RWPE2 (cell line): ENCODE results near the gene TRPV2.

Experiments
- ATAC-seq: fragments of 200-7000 bp; cut with Tn5 transposase; 3 replicates; pipeline ENCODE4 v1.9.1; 2021; ENCODE audit warnings: low read depth
- DNase-seq: peaks from one replicate; pipeline ENCODE4 v3.0.0-alpha.2; 2020; ENCODE audit warnings: low spot score
- H3K27ac ChIP-seq: fragments of 450-650 bp; 2 replicates; pipeline ENCODE4 v1.5.1; 2017; ENCODE audit warnings: mild to moderate bottlenecking; ENCODE audit not compliant: poor library complexity, severe bottlenecking
- H3K27me3 ChIP-seq: fragments of 250-450 bp; sonication (Bioruptor Pico); 2 replicates; pipeline ENCODE4 v1.5.1; 2021; ENCODE audit warnings: mild to moderate bottlenecking, moderate library complexity; ENCODE audit not compliant: insufficient read depth, poor library complexity, severe bottlenecking
- H3K36me3 ChIP-seq: fragments of 250-450 bp; sonication (Bioruptor Pico); 2 replicates; pipeline ENCODE4 v1.5.1; 2020; ENCODE audit warnings: low read depth, mild to moderate bottlenecking, moderate library complexity
- H3K4me1 ChIP-seq: fragments of 250-450 bp; sonication (Bioruptor Pico); 2 replicates; pipeline ENCODE4 v1.5.1; 2021; ENCODE audit warnings: mild to moderate bottlenecking, moderate library complexity; ENCODE audit not compliant: insufficient read depth, poor library complexity, severe bottlenecking
- H3K4me3 ChIP-seq: fragments of 250-450 bp; sonication (Bioruptor Pico); 2 replicates; pipeline ENCODE4 v1.5.1; 2021; ENCODE audit warnings: mild to moderate bottlenecking, moderate library complexity; ENCODE audit not compliant: severe bottlenecking
- H3K9me3 ChIP-seq: fragments of 250-450 bp; sonication (Bioruptor Pico); 2 replicates; pipeline ENCODE4 v1.5.1; 2021; ENCODE audit warnings: mild to moderate bottlenecking, moderate library complexity; ENCODE audit not compliant: severe bottlenecking
- TF ChIP-seq, protein P1 (sequence below): fragments of 450-650 bp; IDR thresholded peaks from one replicate; pipeline ENCODE4 v1.5.1; 2017; ENCODE audit warnings: mild to moderate bottlenecking, moderate library complexity; ENCODE audit not compliant: poor library complexity, severe bottlenecking

TRPV2 gene

DNA sequence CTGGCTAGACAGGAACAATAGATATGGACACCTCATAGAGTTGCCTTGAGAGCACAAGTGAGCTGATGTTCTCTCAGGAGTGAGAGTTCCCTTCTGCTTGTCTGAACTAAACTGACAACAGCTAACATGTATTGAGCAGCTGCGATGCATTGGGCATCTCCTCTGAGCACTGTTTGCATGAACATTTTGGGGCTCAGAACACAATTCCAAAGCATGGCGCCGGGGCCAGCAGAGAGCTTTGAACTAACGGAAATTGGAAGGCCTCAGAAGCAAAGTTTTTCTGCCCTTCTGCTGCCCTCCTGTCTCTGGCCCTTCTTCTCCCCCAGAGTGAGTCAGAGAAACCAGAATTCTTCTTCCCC is 38.1 kb downstream of the TRPV2 start:
- no peak overlapping the region for H3K4me3 ChIP-seq
- H3K4me1 ChIP-seq, result no peaks in the 10 kb centered on the region
- H3K9me3 ChIP-seq, result no peaks in the 10 kb centered on the region
- H3K27ac ChIP-seq, result no peak overlapping the region
- peaks cover 21% of the 10 kb centered on the region for H3K36me3 ChIP-seq
- no peak for ATAC-seq
- TF ChIP-seq, protein P1, sequence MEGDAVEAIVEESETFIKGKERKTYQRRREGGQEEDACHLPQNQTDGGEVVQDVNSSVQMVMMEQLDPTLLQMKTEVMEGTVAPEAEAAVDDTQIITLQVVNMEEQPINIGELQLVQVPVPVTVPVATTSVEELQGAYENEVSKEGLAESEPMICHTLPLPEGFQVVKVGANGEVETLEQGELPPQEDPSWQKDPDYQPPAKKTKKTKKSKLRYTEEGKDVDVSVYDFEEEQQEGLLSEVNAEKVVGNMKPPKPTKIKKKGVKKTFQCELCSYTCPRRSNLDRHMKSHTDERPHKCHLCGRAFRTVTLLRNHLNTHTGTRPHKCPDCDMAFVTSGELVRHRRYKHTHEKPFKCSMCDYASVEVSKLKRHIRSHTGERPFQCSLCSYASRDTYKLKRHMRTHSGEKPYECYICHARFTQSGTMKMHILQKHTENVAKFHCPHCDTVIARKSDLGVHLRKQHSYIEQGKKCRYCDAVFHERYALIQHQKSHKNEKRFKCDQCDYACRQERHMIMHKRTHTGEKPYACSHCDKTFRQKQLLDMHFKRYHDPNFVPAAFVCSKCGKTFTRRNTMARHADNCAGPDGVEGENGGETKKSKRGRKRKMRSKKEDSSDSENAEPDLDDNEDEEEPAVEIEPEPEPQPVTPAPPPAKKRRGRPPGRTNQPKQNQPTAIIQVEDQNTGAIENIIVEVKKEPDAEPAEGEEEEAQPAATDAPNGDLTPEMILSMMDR, result peak; percentile 55
- H3K27me3 ChIP-seq, result no peaks in the 10 kb centered on the region
- no peak for DNase-seq

DNA sequence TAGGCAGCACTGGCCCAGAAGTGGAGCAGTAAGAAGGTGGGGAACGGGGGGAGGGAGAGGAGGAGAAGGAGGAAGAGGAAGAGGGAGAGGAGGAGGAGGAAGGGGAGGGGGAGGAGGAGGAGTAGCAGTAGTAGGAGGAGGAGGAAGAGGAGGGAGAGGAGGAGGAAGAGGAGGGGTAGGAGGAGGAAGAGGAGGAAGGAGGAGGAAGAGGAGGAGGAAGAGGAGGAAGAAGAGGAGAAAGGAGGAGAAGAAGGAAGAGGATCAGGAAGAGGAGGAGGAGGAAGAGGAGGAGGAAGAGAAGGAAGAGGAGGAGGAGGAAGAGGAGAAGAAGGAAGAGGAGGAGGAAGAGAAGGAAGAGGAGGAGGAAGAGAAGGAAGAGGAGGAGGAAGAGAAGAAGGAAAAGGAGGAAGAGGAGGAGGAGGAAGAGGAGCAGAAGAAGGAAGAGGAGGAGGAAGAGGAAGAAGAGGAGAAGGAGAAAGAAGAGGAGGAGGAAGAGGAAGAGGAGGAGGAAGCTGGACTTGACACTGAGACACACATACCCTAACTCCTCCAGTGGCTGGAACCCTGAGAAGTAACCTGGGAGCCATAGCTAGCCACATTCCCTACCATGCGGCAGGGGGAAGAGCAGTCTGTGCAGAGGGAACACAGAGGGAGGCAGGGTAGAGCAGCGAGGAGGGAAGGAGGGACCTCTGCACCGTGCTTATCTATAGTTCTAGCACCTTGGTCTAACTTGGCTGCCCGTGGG is 40.8 kb downstream of the TRPV2 start:
- DNase-seq (no peak), ATAC-seq (no peak)
- TF ChIP-seq, protein P1, result no peak
- Histone ChIP-seq H3K4me3 (no peak overlapping the region), H3K9me3 (no peaks in the 10 kb centered on the region), H3K27me3 (no peaks in the 10 kb centered on the region), H3K4me1 (peaks cover 14% of the 10 kb centered on the region), H3K36me3 (peaks cover 7% of the 10 kb centered on the region; the same call in 1 of the 2 replicates), H3K27ac (no peak overlapping the region)

DNA sequence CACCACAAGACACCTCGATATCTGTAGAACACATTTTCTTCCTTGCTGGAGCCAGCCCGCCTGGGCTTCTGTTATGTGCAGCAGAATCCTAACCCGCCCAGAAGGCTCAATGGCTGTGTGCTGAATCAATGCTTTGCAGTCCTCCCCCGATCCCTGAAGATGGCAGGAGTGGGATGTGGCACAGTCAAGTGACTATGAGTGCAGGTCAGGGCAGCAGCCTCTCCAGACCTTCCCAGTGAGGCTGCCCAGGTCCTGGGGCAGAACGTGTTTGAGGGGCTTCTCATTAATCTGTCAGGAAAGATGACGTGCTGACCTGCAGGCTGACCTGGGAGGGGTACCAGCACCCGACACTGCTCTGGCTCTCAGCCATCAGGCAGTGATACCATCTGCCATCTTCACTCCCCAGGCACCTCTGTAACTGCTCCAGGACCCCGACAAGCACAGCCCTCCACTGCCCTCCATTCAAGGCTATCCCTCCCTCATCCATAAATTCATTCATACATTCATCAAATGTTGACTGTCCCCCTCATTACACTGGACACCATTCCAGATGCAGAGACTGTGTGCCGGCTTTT is 41.5 kb downstream of the TRPV2 start:
- TF ChIP-seq, protein P1, result no peak
- no peak for ATAC-seq
- H3K4me3 ChIP-seq, result no peak overlapping the region
- no peaks in the 10 kb centered on the region for H3K27me3 ChIP-seq
- peaks cover 14% of the 10 kb centered on the region for H3K4me1 ChIP-seq
- H3K36me3 ChIP-seq, result peaks cover 7% of the 10 kb centered on the region; the same call in 1 of the 2 replicates
- no peaks in the 10 kb centered on the region for H3K9me3 ChIP-seq
- no peak overlapping the region for H3K27ac ChIP-seq
- DNase-seq, result no peak

DNA sequence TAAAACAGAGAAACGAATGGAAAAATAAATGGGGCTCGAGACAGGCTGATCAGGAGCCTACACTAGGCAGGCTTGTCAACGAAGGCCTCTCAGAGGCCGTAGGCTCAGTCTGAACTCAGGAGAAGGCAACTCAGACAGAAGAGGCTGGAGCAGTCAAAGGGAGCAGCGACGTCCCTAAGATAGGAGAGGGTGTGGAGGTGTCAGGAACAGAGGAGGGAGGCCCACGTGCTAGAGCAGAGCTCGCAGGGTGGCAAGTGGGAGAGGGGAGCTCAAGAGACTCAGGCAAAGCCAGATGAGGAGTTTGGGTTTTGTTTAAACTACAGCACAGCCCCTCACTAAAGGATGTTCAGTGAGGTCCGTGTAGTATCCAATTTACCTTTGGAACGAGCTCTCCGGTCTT is 43.9 kb downstream of the TRPV2 start:
- peaks cover 18% of the 10 kb centered on the region for H3K4me1 ChIP-seq
- ATAC-seq (no peak), DNase-seq (no peak)
- H3K27ac ChIP-seq, result peak overlapping the region; percentile 68
- no peak overlapping the region for H3K4me3 ChIP-seq
- TF ChIP-seq, protein P1, result no peak
- H3K9me3 ChIP-seq, result no peaks in the 10 kb centered on the region
- H3K36me3 ChIP-seq, result no peaks in the 10 kb centered on the region
- no peaks in the 10 kb centered on the region for H3K27me3 ChIP-seq
